GM19239 (cell line): ENCODE data around the gene UGT1A6.
"Not testable (repeated sequence)": the region's sequence is repeated elsewhere in the genome, so short reads cannot be mapped to it uniquely, and the experiment has no call there.

ENCODE experiments used
- DNase-seq: peaks from one replicate; pipeline ENCODE4 v3.0.0; 2011; ENCODE audit warnings: low spot score; ENCODE audit not compliant: insufficient read length
- FAIRE-seq: peaks from 2 replicates; lab custom pipeline; 2011; peaks lifted over from hg19 to GRCh38; lab: Jason Lieb, UNC

UGT1A6 gene

DNA sequence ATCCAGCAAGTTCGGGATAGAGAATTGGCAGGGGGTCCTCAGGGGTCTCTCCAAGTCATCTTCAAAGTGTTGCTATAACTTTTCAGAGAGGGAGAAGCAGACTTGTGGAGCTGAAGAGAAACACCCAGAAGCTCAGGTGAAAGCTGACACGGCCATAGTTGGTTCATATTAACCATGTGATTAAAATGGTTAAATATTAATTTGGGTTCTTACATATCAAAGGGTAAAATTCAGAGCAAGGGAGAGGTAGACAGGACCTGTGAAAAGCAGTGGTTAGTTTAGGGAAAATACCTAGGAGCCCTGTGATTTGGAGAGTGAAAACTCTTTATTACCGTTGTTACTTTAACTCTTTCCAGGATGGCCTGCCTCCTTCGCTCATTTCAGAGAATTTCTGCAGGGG, at the start of gene UGT1A6:
TSS of gene UGT1A6 (plus strand) at position 243 of the 400 bp plus-strand sequence. CDS start at position 358, 115 bp downstream.
- FAIRE-seq (no peak), DNase-seq (no peak)

DNA sequence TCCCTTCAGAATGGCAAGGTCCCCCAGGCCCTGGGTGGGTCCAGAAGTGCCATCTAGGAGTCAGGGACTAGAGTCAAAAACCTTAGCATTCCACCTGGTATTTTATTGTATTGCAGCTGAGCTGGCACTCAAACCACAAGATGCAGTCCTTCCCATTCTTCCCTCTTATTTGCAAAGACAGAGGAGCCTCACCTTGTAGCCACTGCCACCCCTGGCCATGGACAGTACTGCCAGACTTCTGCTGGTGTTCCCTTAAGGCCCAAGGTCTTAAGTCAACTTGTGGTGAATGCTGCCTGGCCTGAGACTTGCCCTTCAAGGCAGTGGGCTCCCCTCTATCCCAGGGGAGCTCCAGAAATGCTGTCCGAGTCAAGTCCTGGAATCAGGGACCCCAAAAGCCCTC, 49.6 kb upstream of the UGT1A6 start:
- no peak for DNase-seq
- FAIRE-seq = no peak

DNA sequence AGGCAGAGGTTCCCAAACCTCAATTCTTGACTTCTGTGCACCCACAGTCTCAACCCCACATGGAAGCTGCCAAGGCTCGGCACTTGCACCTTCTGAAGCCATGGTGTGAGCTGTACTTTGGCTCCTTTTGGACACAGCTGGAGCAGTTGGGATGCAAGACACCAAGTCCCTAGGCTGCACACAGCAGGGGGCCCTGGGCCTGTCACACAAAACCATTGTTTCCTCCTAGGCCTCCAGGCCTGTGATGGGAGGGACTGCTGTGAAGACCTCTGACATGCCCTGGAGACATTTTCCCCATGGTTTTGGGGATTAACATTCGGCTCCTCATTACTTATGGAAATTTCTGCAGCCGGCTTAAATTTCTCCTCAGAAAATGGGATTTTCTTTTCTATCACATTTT, 46.7 kb upstream of the UGT1A6 start:
- DNase-seq, FAIRE-seq: not testable (repeated sequence)

DNA sequence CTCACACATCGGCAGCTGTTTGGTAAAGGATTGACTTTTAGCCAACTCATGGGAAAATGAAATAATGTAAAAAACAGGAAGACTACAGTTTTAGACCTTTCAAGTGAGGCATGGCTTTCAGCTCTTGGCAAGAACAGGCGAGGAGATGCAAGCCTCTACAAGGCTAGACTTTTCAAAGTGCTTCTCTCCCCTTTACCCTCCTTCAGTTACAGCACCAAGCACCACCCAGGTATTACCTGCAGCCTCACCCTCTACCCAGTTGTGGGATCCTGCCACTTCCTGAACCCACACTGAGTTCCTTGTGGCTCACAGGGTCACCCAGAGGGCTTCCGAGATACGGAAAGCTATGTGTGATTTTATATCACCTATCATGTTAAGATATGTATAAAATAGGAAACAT, 41.7 kb upstream of the UGT1A6 start:
- DNase-seq = no peak
- no peak for FAIRE-seq

DNA sequence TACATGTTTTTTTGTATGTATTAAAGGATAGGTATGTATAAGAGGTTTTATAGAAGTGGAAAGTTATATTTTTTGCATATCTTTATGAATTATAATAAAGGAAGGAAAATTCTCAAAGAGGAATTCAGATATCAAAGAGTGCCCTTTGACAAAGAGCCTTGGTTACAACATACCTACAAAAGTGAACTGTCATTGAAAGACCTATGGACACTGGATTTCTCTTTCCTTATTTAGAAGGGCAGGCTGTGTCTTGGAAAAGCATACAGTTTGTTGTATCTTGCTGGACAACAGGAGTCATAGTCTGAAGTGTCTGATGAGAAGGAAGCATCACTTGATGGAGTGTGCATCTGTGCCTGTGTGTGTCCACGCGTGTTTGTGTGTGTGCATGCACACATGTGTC, 41.3 kb upstream of the UGT1A6 start:
- no peak for FAIRE-seq
- no peak for DNase-seq

- no peak for FAIRE-seq
- no peak for DNase-seq
Observed at GRCh38 chr2:233654501-233654900, 38.2 kb upstream of the UGT1A6 start.

- FAIRE-seq (no peak), DNase-seq (no peak)
Observed at GRCh38 chr2:233655043-233655442, 37.6 kb upstream of the UGT1A6 start.

DNA sequence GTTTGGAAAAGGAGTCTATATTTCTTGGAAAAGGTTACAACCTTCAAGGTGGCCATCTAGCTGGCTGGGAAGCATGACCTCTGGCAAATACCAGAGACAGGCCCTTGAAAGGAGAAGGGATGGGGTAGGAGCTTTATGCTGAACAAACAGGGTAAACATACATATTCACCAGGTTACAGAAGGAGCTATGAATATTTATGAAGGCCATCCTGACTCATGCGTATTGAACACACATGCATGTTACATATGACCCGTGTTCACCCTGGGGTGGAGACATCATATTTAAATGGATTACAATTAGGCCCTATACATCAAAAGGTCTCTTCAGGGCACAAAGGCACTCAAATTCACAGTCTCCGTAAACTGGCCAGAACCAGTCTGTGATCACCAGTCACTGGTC, 36.7 kb upstream of the UGT1A6 start:
- not testable (repeated sequence) for DNase-seq
- FAIRE-seq = peak; percentile 68

GRCh38 chr2:233656443-233656842, 36.2 kb upstream of the UGT1A6 start:
- FAIRE-seq (no peak), DNase-seq (no peak)

DNA sequence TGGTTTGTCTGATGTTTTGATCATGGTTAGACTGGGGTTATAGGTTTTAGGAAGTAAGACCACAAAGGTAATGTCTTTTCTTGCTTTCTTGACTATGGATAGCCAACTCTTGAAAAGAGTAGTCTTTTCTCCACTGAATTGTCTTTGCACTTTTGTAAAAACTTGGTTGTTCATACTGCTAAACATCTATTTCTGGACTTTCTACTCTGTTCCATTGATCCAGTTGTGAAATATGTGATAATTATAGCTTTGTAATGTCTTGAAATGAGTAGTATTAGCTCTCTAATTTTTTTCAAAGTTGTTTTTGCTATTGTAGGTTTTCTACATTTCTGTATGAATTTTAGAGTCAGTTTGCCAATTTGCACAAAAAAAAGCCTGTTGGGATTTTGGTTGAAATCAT, 34.1 kb upstream of the UGT1A6 start:
- DNase-seq (no peak), FAIRE-seq (no peak)

DNA sequence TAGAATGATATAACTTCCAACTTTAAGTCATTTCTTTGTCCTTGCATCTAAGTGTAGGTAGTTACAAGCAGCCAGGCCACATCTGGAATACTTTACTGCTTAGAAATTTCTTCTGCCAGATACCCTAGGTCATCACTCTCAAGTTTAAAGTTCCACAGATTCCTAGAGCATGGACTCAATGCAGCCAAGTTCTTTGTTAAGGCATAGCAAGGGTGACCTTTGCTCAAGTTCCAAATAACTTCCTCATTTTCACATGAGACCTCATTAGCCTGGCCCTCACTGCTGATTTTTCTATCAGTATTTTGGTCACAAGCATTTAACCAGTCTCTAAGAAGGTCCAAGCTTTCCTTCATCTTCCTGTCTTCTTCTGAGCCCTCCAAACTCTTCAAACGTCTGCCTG, 28.8 kb upstream of the UGT1A6 start:
- DNase-seq = no peak
- FAIRE-seq = no peak

DNA sequence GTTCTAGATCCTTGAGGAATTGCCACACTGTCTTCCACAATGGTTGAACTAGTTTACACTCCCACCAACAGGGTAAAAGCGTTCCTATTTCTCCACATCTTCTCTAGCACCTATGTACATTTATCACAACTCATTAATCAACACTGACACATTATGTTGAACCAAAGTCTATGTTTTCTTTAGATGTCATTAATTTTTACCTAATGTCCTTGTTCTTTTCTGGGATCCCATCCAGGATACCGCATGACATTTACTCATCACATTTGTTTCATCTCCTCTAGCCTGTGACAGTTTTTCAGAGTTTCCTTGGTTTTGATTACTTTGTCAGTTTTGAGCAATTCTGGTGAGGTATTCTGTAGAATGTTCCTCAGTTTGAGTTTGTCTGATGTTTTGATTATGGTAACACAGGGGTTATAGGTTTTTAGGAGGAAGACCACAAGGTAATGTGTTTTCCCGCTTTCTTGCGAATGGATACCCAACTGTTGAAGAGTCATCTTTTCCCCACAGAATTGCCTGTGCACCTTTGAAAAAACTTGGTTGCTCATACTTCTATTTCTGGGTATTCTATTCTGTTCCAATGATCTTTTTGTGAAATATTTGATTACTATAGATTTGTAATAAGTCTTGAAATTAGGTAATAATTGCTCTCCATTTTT, 24.0 kb upstream of the UGT1A6 start:
- DNase-seq (no peak), FAIRE-seq (no peak)

DNA sequence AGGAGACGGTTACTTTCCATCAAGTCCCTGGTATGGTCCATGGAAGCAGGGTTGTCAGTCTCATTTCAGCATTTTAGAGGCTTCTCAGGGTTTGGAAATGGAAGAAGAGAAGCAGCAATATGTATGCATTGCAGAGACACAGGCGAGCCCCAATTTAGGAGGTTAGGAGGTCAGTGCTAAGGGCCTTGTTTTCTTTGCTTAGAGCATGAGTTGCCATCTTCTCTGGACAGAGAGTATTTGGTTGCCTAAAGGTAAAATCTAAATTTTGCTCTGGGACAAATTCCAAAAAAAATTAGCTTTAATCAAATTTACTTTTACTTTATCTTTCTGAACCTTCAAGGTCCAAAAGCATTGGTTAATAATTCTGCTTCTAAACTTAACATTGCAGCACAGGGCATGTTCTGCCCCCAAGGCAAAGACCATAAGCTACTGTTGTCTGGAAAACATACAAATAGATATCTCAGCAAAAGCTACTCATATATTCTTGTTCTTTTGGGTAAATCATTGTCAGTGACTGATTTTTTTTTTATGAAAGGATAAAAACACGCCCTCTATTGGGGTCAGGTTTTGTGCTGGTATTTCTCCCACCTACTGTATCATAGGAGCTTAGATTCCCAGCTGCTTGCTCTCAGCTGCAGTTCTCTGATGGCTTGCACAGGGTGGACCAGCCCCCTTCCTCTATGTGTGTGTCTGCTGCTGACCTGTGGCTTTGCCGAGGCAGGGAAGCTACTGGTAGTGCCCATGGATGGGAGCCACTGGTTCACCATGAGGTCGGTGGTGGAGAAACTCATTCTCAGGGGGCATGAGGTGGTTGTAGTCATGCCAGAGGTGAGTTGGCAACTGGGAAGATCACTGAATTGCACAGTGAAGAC, 21.2 kb upstream of the UGT1A6 start, which contains the start of gene UGT1A9:
TSS of gene UGT1A9 (plus strand) at position 609 of the 872 bp plus-strand sequence. CDS start at position 646, 37 bp downstream.
- DNase-seq (no peak), FAIRE-seq (no peak)

GRCh38 chr2:233672886-233673285, 19.8 kb upstream of the UGT1A6 start:
- DNase-seq = no peak
- FAIRE-seq = no peak

GRCh38 chr2:233673896-233674295, 18.8 kb upstream of the UGT1A6 start:
- DNase-seq (no peak), FAIRE-seq (no peak)

DNA sequence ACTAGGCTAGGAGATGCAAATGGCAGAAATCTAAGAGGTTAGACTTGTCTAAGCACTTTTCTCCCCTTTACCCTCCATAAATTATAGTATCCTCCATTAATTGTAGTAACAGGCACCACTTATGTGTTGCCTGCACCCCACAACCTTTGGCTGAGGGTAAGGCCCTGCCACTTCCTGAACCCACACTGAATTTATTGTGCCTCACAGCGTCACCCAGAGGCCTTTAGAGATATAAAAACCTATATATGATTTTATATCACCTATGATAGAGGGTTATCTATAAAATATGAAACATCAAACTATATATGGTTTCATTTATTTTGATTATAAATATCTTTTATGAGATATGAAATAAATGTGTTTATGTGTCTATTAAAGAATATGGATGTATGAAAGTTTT, 18.4 kb upstream of the UGT1A6 start:
- no peak for FAIRE-seq
- no peak for DNase-seq

- no peak for DNase-seq
- no peak for FAIRE-seq
Observed at GRCh38 chr2:233674995-233675394, 17.7 kb upstream of the UGT1A6 start.

DNA sequence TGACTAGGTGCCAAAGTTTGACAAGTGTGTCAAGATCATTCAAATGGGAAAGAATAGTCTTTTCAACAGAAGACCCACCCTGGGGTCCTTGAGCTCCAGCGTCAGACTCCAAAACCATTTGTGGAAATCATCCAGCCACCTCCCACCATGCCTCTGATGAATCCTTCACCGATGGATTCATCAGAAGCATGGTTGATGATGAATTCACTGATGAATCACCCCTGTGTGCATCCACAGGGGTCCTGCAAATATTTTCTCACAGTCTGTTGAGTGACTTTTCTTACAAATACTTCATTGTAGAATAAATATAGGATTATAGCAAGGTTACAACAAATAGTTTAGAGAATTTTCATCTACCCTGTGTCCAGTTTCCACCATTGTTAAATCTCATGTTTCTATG, 16.6 kb upstream of the UGT1A6 start:
- DNase-seq (no peak), FAIRE-seq (no peak)

DNA sequence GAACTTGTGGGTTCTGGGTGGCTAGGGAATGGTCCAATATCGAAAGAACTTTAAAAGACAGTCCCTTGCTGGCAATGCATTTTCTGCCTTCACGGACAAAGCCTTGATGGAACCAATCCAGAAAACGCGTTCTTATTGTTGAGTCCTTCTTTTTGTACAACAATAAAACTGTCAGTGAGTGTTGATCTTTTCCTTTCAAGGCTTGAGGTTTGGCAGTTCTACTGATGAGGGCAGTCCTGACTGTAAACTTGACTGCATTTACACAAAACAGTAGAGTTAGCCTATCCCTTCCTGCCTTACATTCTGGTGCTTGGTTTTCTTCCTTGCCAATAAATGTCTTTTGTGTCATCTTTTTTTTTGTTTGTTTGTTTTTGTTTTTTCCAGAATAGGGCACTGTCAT, 13.5 kb upstream of the UGT1A6 start:
- DNase-seq = no peak
- FAIRE-seq = no peak

DNA sequence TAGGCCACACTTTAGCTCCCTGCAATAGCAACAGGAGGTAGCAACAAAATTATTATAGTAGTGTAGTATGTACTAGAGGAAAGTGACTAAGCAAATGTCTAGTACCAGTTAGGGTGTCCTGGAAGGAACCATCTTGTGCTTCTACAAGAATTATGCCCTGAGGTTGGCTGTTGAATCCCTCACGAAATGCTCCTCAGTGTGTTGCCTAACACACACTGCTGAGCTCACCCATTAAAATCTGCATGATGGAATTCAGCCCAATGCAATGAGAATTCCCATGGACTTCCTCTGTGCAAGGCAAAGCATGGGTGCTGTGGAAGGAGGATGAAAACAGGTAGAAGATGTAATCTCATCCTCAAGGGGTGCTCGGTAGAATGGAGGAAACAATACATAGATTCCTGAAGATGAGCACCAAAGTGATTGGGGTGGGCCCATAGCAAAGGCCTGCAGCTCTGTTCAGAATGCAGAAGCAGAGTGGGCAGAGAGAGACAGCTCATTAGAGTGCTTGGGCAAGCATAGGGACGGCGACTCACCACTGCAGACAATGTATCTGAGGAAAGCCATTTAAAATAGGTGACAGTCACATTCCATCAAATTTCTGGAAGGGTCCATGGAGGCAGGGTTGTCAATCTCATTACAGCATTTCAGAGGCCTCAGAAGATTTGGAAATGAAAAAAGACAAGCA, 12.2 kb upstream of the UGT1A6 start:
- FAIRE-seq = no peak

GRCh38 chr2:233681521-233682099, 11.1 kb upstream of the UGT1A6 start, which contains the start of gene UGT1A7:
Gene UGT1A7, plus strand, starts transcription at chr2:233681901. Its CDS starts 37 bp downstream, at chr2:233681938.
- no peak for DNase-seq
- FAIRE-seq = no peak

More for the DNA sequence above, 12.2 kb upstream of the UGT1A6 start:
- no peak for DNase-seq
